WTC11 (cell line): ENCODE data around the gene KRT85. TPM values are rescaled to one million over a fixed set of nuclear protein-coding genes. Genes with fewer than 3 reads are reported as not detected.

Source experiments
- ATAC-seq: fragments of 200-7000 bp; cut with Tn5 transposase; 2 replicates; pipeline ENCODE4 v1.10.0; 2021; ENCODE audit warnings: mild to moderate bottlenecking, moderate library complexity
- CTCF ChIA-PET: fragments of 300-600 bp; sonication (Branson Sonifier 250); formaldehyde crosslinking; loops from one replicate; lab custom pipeline; 2021; ENCODE audit warnings: antibody characterized with exemption; lab: Charles Lee
- POLR2A ChIA-PET: fragments of 350-600 bp; sonication (Branson Sonifier 250); formaldehyde crosslinking; loops from one replicate; lab custom pipeline; 2021; ENCODE audit warnings: antibody characterized with exemption; lab: Charles Lee
- DNase-seq: peaks from one replicate; pipeline ENCODE4 v3.0.0; 2021; ENCODE audit warnings: low spot score
- H3K27ac Mint-ChIP-seq: 2 replicates; pipeline ENCODE4 v1.8.0; 2021; ENCODE audit warnings: mixed read lengths
- H3K27me3 Mint-ChIP-seq: 2 replicates; pipeline ENCODE4 v1.8.0; 2021; ENCODE audit warnings: low read depth, mild to moderate bottlenecking, moderate library complexity, mixed read lengths
- H3K36me3 Mint-ChIP-seq: 2 replicates; pipeline ENCODE4 v1.8.0; 2021; ENCODE audit warnings: mixed read lengths
- H3K4me1 Mint-ChIP-seq: 2 replicates; pipeline ENCODE4 v1.8.0; 2022; ENCODE audit warnings: mixed read lengths
- H3K4me3 Mint-ChIP-seq: 2 replicates; pipeline ENCODE4 v1.8.0; 2021; ENCODE audit warnings: mild to moderate bottlenecking, moderate library complexity, mixed read lengths
- H3K9me3 Mint-ChIP-seq: 2 replicates; pipeline ENCODE4 v1.8.0; 2021; ENCODE audit warnings: mixed read lengths
- ETV6 ChIP-seq: sonication (generic); formaldehyde crosslinking; IDR thresholded peaks from 2 replicates; pipeline ENCODE4 v1.8.1; 2022; ENCODE audit warnings: mild to moderate bottlenecking, missing genetic modification reagents
- FOXJ3 ChIP-seq: sonication (generic); formaldehyde crosslinking; IDR thresholded peaks from 2 replicates; pipeline ENCODE4 v1.9.0; 2021; ENCODE audit warnings: missing genetic modification reagents, mild to moderate bottlenecking, borderline replicate concordance
- FOXK1 ChIP-seq: sonication (generic); formaldehyde crosslinking; IDR thresholded peaks from 2 replicates; pipeline ENCODE4 v1.8.0; 2022; ENCODE audit warnings: mild to moderate bottlenecking, moderate library complexity, missing genetic modification reagents
- FOXP1 ChIP-seq: sonication (generic); formaldehyde crosslinking; IDR thresholded peaks from 2 replicates; pipeline ENCODE4 v1.8.0; 2022; ENCODE audit warnings: missing genetic modification reagents, mild to moderate bottlenecking, moderate library complexity, borderline replicate concordance
- HMGA2 ChIP-seq: fragments of 250-450 bp; sonication (Bioruptor Pico); IDR thresholded peaks from 2 replicates; pipeline ENCODE4 v1.4.0; 2021; ENCODE audit warnings: mild to moderate bottlenecking, moderate library complexity
- IRF2 ChIP-seq: sonication (generic); formaldehyde crosslinking; IDR thresholded peaks from 2 replicates; pipeline ENCODE4 v1.8.0; 2022; ENCODE audit warnings: low read depth, missing genetic modification reagents, borderline replicate concordance
- PRRX2 ChIP-seq: fragments of 250-450 bp; sonication (Bioruptor Pico); IDR thresholded peaks from 2 replicates; pipeline ENCODE4 v1.8.0; 2021; ENCODE audit warnings: mild to moderate bottlenecking
- SMAD3 ChIP-seq: sonication (generic); formaldehyde crosslinking; IDR thresholded peaks from 2 replicates; pipeline ENCODE4 v1.8.0; 2022; ENCODE audit warnings: missing genetic modification reagents, mild to moderate bottlenecking, borderline replicate concordance
- TP53 ChIP-seq: sonication (generic); formaldehyde crosslinking; IDR thresholded peaks from 2 replicates; pipeline ENCODE4 v1.8.1; 2023; ENCODE audit warnings: mild to moderate bottlenecking, missing genetic modification reagents
- ZBTB21 ChIP-seq: sonication (generic); formaldehyde crosslinking; IDR thresholded peaks from 2 replicates; pipeline ENCODE4 v1.8.1; 2023; ENCODE audit warnings: mild to moderate bottlenecking, missing genetic modification reagents, borderline replicate concordance
- ZNF263 ChIP-seq: sonication (generic); formaldehyde crosslinking; IDR thresholded peaks from 2 replicates; pipeline ENCODE4 v1.8.1; 2022; ENCODE audit warnings: low read depth, mild to moderate bottlenecking, moderate library complexity, missing genetic modification reagents
- ZNF317 ChIP-seq: sonication (generic); formaldehyde crosslinking; IDR thresholded peaks from 2 replicates; pipeline ENCODE4 v1.8.1; 2023; ENCODE audit warnings: low read depth, mild to moderate bottlenecking, moderate library complexity, missing genetic modification reagents, borderline replicate concordance
- total RNA-seq: library from RNA; stranded (reverse); gene quantifications from 3 replicates; pipeline ENCODE4 v1.2.3, GENCODE V29; 2021
- TF ChIP-seq, protein P1 (sequence below): sonication (generic); formaldehyde crosslinking; IDR thresholded peaks from 2 replicates; pipeline ENCODE4 v1.8.1; 2023; ENCODE audit warnings: mild to moderate bottlenecking, missing genetic modification reagents, moderate library complexity
- TF ChIP-seq, protein P2 (sequence below): sonication (generic); formaldehyde crosslinking; IDR thresholded peaks from 2 replicates; pipeline ENCODE4 v1.8.0; 2022; ENCODE audit warnings: mild to moderate bottlenecking, missing genetic modification reagents
- TF ChIP-seq, protein P3 (sequence below): sonication (generic); formaldehyde crosslinking; IDR thresholded peaks from 2 replicates; pipeline ENCODE4 v1.8.1; 2023; ENCODE audit warnings: mild to moderate bottlenecking, moderate library complexity, missing genetic modification reagents
- TF ChIP-seq, protein P4 (sequence below): fragments of 200-600 bp; IDR thresholded peaks from 2 replicates; pipeline ENCODE4 v1.8.0; 2022; ENCODE audit warnings: antibody characterized with exemption
- TF ChIP-seq, protein P5 (sequence below): fragments of 250-450 bp; sonication (Bioruptor Pico); IDR thresholded peaks from 2 replicates; pipeline ENCODE4 v1.9.0; 2021; ENCODE audit warnings: mild to moderate bottlenecking
- TF ChIP-seq, protein P6 (sequence below): sonication (generic); formaldehyde crosslinking; IDR thresholded peaks from 2 replicates; pipeline ENCODE4 v1.8.1; 2023; ENCODE audit warnings: mild to moderate bottlenecking, missing genetic modification reagents

Gene KRT85
- total RNA-seq, 1 experiment from 2014 or later: not detected

DNA sequence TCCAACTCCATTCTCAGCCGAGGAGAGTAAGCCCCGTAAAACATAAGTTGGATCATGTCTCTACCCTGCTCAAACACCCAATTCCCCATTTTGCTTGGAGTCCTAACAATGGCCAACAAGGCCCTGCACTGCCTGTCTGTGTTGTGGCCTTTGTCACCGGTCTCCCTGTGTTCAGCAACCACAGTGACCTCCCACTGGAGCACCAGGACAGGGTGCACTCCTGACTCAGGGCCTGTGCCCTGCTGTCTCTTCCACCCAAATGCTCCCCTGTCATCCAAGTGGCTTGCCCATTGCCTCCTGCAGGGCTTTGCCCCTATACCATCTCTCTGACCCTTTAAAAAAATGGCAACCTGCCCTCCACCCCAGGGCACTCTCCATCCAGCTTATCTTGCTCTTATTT lies 4.4 kb upstream of the KRT85 start (continued):
- TF ChIP-seq, protein P1, sequence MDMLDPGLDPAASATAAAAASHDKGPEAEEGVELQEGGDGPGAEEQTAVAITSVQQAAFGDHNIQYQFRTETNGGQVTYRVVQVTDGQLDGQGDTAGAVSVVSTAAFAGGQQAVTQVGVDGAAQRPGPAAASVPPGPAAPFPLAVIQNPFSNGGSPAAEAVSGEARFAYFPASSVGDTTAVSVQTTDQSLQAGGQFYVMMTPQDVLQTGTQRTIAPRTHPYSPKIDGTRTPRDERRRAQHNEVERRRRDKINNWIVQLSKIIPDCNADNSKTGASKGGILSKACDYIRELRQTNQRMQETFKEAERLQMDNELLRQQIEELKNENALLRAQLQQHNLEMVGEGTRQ (CRISPR knock-in tag): no peak
- TF ChIP-seq HMGA2: no peak

DNA sequence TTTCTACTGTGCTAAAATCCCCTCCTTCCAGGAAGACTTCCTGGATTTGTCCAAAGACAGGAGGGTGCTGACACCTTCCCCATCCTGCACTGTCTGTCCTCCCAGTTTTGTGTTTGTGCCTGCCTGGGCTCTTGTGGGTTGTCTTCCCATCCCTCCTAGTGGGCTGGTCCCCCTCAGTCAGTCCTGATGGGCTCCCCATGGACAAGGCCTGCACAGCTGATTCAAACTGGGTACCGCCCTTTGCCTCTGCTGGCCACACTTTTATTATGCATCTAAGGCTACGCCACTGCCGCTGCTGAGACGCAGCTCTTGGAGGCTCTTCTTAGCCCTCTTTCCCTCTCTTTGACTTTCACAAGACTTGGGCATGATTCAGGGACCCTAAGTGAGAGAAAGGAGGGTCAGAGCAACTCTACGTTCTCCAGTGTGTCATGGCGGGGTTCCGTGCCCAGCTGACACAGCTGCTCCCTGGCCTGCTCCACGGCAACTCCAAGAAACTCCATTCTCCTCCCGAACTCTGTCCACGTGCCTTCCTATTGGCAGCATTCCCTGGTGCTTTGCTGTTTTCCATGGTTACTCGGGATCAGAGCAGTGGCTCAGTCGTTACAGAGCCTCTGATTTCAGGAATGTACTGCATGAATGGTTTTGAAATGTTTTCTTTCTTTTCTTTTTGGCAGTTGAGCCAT lies 3.8 kb upstream of the KRT85 start:
- H3K36me3 Mint-ChIP-seq: no peaks in the 10 kb centered on the region
- ATAC-seq (no peak), DNase-seq (no peak)
- ChIA-PET POLR2A (no interaction called here), CTCF (interaction anchor here (0.5 to 3.2 kb wide), 10 partner anchors 9 to 509 kb away, joined by 3 to 21 read pairs (median 6); no protein-coding TSS in a partner anchor)
- H3K4me1 Mint-ChIP-seq: no peaks in the 10 kb centered on the region
- TF ChIP-seq, protein P2, sequence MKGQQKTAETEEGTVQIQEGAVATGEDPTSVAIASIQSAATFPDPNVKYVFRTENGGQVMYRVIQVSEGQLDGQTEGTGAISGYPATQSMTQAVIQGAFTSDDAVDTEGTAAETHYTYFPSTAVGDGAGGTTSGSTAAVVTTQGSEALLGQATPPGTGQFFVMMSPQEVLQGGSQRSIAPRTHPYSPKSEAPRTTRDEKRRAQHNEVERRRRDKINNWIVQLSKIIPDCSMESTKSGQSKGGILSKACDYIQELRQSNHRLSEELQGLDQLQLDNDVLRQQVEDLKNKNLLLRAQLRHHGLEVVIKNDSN (CRISPR knock-in tag): no peak
- no peak for TF ChIP-seq ETV6 (CRISPR knock-in tag)
- TF ChIP-seq FOXK1 (CRISPR knock-in tag): no peak
- TF ChIP-seq ZBTB21 (CRISPR knock-in tag): no peak
- TF ChIP-seq FOXP1: no peak
- TF ChIP-seq, protein P3, sequence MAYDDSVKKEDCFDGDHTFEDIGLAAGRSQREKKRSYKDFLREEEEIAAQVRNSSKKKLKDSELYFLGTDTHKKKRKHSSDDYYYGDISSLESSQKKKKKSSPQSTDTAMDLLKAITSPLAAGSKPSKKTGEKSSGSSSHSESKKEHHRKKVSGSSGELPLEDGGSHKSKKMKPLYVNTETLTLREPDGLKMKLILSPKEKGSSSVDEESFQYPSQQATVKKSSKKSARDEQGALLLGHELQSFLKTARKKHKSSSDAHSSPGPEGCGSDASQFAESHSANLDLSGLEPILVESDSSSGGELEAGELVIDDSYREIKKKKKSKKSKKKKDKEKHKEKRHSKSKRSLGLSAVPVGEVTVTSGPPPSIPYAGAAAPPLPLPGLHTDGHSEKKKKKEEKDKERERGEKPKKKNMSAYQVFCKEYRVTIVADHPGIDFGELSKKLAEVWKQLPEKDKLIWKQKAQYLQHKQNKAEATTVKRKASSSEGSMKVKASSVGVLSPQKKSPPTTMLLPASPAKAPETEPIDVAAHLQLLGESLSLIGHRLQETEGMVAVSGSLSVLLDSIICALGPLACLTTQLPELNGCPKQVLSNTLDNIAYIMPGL (CRISPR knock-in tag): no peak
- no peak for TF ChIP-seq ZNF263
- H3K4me3 Mint-ChIP-seq: no peak overlapping the region
- H3K9me3 Mint-ChIP-seq: no peaks in the 10 kb centered on the region
- 0 out of 2 replicates have a peak overlapping the region, but pooled peaks have one; percentile 6 for H3K27ac Mint-ChIP-seq
- H3K27me3 Mint-ChIP-seq: no peaks in the 10 kb centered on the region

DNA sequence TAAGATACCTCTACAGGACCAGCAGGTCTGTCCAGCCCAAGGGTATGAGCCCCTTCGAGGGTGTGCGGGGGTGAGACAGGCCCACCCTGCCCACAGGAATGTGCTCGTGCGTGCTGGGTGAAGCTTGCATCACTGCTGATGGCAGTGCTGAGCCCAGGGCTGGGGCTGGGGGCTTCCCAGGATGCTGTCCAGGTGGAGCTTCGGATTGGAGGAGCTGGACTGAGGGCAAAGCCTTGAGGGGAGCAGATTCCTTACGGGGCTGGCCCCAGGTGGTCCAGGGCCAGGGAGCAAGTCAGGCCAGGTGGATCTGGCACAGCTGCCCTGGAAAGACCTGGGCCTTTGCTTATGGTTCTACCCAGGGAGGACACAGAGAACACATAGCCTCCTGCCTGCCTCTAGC lies 2.5 kb upstream of the KRT85 start:
- H3K9me3 Mint-ChIP-seq: no peaks in the 10 kb centered on the region
- H3K4me1 Mint-ChIP-seq: no peaks in the 10 kb centered on the region
- DNase-seq: no peak
- CTCF ChIA-PET: interaction anchor here (0.9 to 2.3 kb wide), 9 partner anchors 11 to 611 kb away, joined by 4 to 10 read pairs (median 5); no protein-coding TSS in a partner anchor
- H3K27me3 Mint-ChIP-seq: no peaks in the 10 kb centered on the region
- TF ChIP-seq ZNF317 (no peak), FOXJ3 (CRISPR knock-in tag) (no peak), TP53 (no peak), IRF2 (CRISPR knock-in tag) (no peak), PRRX2 (CRISPR knock-in tag) (no peak), SMAD3 (CRISPR knock-in tag) (no peak)
- TF ChIP-seq, protein P4, sequence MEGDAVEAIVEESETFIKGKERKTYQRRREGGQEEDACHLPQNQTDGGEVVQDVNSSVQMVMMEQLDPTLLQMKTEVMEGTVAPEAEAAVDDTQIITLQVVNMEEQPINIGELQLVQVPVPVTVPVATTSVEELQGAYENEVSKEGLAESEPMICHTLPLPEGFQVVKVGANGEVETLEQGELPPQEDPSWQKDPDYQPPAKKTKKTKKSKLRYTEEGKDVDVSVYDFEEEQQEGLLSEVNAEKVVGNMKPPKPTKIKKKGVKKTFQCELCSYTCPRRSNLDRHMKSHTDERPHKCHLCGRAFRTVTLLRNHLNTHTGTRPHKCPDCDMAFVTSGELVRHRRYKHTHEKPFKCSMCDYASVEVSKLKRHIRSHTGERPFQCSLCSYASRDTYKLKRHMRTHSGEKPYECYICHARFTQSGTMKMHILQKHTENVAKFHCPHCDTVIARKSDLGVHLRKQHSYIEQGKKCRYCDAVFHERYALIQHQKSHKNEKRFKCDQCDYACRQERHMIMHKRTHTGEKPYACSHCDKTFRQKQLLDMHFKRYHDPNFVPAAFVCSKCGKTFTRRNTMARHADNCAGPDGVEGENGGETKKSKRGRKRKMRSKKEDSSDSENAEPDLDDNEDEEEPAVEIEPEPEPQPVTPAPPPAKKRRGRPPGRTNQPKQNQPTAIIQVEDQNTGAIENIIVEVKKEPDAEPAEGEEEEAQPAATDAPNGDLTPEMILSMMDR: no peak
- TF ChIP-seq, protein P5, sequence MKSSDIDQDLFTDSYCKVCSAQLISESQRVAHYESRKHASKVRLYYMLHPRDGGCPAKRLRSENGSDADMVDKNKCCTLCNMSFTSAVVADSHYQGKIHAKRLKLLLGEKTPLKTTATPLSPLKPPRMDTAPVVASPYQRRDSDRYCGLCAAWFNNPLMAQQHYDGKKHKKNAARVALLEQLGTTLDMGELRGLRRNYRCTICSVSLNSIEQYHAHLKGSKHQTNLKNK (CRISPR knock-in tag): no peak
- TF ChIP-seq, protein P6, sequence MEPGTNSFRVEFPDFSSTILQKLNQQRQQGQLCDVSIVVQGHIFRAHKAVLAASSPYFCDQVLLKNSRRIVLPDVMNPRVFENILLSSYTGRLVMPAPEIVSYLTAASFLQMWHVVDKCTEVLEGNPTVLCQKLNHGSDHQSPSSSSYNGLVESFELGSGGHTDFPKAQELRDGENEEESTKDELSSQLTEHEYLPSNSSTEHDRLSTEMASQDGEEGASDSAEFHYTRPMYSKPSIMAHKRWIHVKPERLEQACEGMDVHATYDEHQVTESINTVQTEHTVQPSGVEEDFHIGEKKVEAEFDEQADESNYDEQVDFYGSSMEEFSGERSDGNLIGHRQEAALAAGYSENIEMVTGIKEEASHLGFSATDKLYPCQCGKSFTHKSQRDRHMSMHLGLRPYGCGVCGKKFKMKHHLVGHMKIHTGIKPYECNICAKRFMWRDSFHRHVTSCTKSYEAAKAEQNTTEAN: no peak
- TF ChIP-seq, all 79 proteins: peak for 0
- ATAC-seq: no peak
- Mint-ChIP-seq H3K4me3 (no peak overlapping the region), H3K36me3 (no peaks in the 10 kb centered on the region), H3K27ac (no peak overlapping the region)
- POLR2A ChIA-PET: no interaction called here
